Panc1 (cell line): ENCODE results near the gene PLEKHO2. TPM values are rescaled to one million over a fixed set of nuclear protein-coding genes. Genes with fewer than 3 reads are reported as not detected.

ENCODE experiments used
- ATAC-seq: fragments of 200-7000 bp; cut with Tn5 transposase; 2 replicates; pipeline ENCODE4 v1.9.1; 2020; ENCODE audit warnings: mild to moderate bottlenecking, moderate library complexity
- BruUV-seq: library from RNA; stranded (reverse); fragments of 400-500 nt; replicated peaks from 2 replicates; lab custom pipeline; 2021; lab: Mats Ljungman, UMichigan
- CTCF ChIA-PET: fragments of 300-600 bp; sonication (Branson Sonifier 250); formaldehyde crosslinking; loops from one replicate; lab custom pipeline; 2022; ENCODE audit warnings: antibody characterized with exemption; lab: Charles Lee
- POLR2A ChIA-PET: fragments of 300-600 bp; sonication (Branson Sonifier 250); formaldehyde crosslinking; loops from one replicate; lab custom pipeline; 2022; ENCODE audit warnings: antibody characterized with exemption; lab: Charles Lee
- DNase-seq: peaks from one replicate; pipeline ENCODE4 v3.0.0-alpha.2; 2010; ENCODE audit warnings: low read depth, low spot score
- H3K27ac ChIP-seq: 2 replicates; pipeline ENCODE4 v1.5.1; 2011; ENCODE audit warnings: mild to moderate bottlenecking, low read length, inconsistent platforms
- H3K27me3 ChIP-seq: fragments of 200-500 bp; sonication (Bioruptor generic); 2 replicates; pipeline ENCODE4 v1.6.0; 2014; ENCODE audit warnings: low read length, inconsistent platforms; ENCODE audit not compliant: control insufficient read depth, insufficient read depth
- H3K36me3 ChIP-seq: fragments of 200-500 bp; sonication (Bioruptor generic); 2 replicates; pipeline ENCODE4 v1.5.1; 2014; ENCODE audit warnings: inconsistent platforms, mild to moderate bottlenecking, low read length, moderate library complexity; ENCODE audit not compliant: control insufficient read depth, insufficient read depth
- H3K4me1 ChIP-seq: 2 replicates; pipeline ENCODE4 v1.5.1; 2011; ENCODE audit warnings: inconsistent platforms, mild to moderate bottlenecking, low read length, moderate library complexity; ENCODE audit not compliant: control insufficient read depth, insufficient read depth
- H3K4me3 ChIP-seq, 2 experiments: 2 replicates each; pipeline ENCODE4 v1.5.1; 2011 to 2012; ENCODE audit warnings: low read depth in 2 of 2, low read length in 2 of 2, mild to moderate bottlenecking in 2 of 2, inconsistent platforms in 1 of 2, moderate library complexity in 1 of 2
- H3K9me3 ChIP-seq: fragments of 200-500 bp; sonication (Bioruptor generic); 2 replicates; pipeline ENCODE4 v1.5.1; 2014; ENCODE audit warnings: low read depth, mild to moderate bottlenecking, inconsistent platforms, low read length, moderate library complexity; ENCODE audit not compliant: control insufficient read depth, insufficient read depth
- POLR2AphosphoS5 ChIP-seq: IDR thresholded peaks from 2 replicates; pipeline ENCODE4 v1.6.1; 2012; ENCODE audit warnings: mild to moderate bottlenecking, low read depth, low read length, moderate library complexity
- SIN3A ChIP-seq: IDR thresholded peaks from 2 replicates; pipeline ENCODE4 v1.6.1; 2012; ENCODE audit warnings: low read depth, mild to moderate bottlenecking, low read length, moderate library complexity, borderline replicate concordance; ENCODE audit not compliant: insufficient read depth
- TCF7L2 ChIP-seq: IDR thresholded peaks from 2 replicates; pipeline ENCODE4 v1.6.1; 2011; ENCODE audit warnings: mild to moderate bottlenecking, low read depth, low read length, inconsistent platforms
- in situ Hi-C: cut with HindIII; loops from 2 replicates; pipeline ENCODE4 v1.10.0; 2016; ENCODE audit warnings: low sequenced_read_pairs, low pct_unique_long_range_greater_than_20kb
- intact Hi-C: fragments of 100-400 bp; cut with micrococcal nuclease; formaldehyde crosslinking; loops from one replicate; pipeline ENCODE4 v1.10.0; 2022; ENCODE audit not compliant: unreplicated experiment
- total RNA-seq: library from RNA; stranded (reverse); gene quantifications from one replicate; pipeline ENCODE4 v1.2.1, GENCODE V29; 2021; ENCODE audit not compliant: unreplicated experiment
- TF ChIP-seq, protein P1 (sequence below): fragments of 450-650 bp; IDR thresholded peaks from 2 replicates; pipeline ENCODE4 v1.5.1; 2017; ENCODE audit warnings: mild to moderate bottlenecking
- TF ChIP-seq, protein P2 (sequence below), 2 experiments: IDR thresholded peaks; 2 replicates each; pipeline ENCODE4 v1.6.1; 2011 to 2012; ENCODE audit warnings: low read depth in 2 of 2, control low read depth in 1 of 2, low read length in 1 of 2, mild to moderate bottlenecking in 1 of 2, moderate library complexity in 1 of 2; ENCODE audit not compliant: insufficient read depth in 1 of 2

The PLEKHO2 gene
- total RNA-seq, 1 experiment from 2014 or later: 11.1 TPM

DNA sequence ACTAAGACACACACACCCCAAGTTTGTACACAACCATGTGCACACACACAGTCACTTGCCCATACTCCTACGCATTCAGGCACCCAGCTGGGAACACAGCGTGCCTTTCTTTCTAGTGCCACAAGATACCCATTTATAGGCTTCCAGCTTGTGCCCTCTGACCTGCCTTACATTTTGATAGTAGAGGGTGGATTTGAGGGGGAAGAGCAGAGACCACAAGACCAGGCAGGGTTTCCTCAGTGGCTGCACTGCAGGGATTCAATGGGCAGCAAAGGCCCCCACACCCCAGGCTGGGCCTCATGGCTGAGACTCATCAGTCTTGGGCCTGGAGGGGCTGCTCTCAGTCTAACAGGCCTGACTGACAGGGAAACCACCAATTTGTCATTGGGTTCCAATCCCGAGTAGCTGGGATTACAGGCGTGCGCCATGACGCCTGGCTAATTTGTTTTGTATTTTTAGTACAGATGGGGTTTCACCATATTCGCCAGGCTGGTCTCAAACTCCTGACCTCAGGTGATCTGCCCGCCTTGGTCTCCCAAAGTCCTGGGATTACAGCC, 51.2 kb downstream of the PLEKHO2 start:
- POLR2A ChIA-PET: no interaction called here
- peaks cover 24% of the 10 kb centered on the region for H3K4me1 ChIP-seq

DNA sequence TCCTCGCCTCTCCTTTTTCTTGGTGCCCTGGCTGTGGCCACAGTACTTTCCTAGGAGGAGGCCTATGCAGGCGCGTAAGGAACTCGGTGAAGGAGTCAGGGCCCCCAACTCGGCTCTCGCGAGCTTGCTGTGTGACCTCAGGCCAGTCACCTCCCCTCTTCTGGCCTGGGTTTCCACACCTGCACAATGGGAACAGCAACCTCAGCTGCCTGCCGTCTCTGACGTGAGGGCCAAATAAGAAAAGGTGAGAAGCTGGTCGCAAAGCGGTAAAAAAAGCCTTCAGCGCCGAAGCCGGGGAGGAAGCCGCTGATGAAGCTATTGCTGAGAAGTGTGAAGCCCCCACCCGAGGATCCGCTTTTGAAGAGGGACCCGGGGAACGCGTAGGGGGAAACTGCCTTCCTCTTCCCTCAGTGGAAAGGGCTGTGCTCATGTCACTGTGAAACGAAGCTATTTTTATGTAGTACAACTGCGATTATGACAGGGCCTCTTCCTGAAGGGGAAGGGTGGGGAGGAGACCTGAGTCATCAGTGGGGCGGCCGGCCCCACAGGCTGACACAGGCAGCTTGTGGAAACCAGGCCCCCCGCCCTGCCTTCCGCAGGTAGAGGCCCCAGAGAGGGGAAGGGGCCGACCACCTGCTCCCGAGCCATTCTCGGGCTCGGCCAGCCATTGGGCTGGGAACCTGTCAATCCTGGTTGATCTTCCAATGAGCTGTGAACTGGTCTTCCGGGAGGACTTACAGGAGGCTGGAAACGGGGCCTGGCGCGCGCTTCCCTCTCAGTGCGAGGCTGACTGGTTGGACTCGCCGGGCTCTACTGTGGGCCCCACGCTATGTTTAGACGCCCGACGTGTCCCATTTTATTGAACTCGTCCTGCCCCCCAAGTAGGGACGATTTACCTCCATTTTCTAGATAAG, 52.0 kb downstream of the PLEKHO2 start:
- CTCF ChIA-PET: no interaction called here
- ATAC-seq (no peak), DNase-seq (no peak)
- Histone ChIP-seq H3K4me3 (no peak overlapping the region), H3K27me3 (no peaks in the 10 kb centered on the region), H3K27ac (no peak overlapping the region), H3K4me1 (peaks cover 24% of the 10 kb centered on the region), H3K36me3 (no peaks in the 10 kb centered on the region), H3K9me3 (no peaks in the 10 kb centered on the region)
- in situ Hi-C loops: no loop called here
- BruUV-seq: no TSS peak
- TF ChIP-seq TCF7L2: no peak
- TF ChIP-seq SIN3A: no peak
- TF ChIP-seq, protein P1, sequence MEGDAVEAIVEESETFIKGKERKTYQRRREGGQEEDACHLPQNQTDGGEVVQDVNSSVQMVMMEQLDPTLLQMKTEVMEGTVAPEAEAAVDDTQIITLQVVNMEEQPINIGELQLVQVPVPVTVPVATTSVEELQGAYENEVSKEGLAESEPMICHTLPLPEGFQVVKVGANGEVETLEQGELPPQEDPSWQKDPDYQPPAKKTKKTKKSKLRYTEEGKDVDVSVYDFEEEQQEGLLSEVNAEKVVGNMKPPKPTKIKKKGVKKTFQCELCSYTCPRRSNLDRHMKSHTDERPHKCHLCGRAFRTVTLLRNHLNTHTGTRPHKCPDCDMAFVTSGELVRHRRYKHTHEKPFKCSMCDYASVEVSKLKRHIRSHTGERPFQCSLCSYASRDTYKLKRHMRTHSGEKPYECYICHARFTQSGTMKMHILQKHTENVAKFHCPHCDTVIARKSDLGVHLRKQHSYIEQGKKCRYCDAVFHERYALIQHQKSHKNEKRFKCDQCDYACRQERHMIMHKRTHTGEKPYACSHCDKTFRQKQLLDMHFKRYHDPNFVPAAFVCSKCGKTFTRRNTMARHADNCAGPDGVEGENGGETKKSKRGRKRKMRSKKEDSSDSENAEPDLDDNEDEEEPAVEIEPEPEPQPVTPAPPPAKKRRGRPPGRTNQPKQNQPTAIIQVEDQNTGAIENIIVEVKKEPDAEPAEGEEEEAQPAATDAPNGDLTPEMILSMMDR: no peak
- TF ChIP-seq POLR2AphosphoS5: no peak
- TF ChIP-seq, protein P2, sequence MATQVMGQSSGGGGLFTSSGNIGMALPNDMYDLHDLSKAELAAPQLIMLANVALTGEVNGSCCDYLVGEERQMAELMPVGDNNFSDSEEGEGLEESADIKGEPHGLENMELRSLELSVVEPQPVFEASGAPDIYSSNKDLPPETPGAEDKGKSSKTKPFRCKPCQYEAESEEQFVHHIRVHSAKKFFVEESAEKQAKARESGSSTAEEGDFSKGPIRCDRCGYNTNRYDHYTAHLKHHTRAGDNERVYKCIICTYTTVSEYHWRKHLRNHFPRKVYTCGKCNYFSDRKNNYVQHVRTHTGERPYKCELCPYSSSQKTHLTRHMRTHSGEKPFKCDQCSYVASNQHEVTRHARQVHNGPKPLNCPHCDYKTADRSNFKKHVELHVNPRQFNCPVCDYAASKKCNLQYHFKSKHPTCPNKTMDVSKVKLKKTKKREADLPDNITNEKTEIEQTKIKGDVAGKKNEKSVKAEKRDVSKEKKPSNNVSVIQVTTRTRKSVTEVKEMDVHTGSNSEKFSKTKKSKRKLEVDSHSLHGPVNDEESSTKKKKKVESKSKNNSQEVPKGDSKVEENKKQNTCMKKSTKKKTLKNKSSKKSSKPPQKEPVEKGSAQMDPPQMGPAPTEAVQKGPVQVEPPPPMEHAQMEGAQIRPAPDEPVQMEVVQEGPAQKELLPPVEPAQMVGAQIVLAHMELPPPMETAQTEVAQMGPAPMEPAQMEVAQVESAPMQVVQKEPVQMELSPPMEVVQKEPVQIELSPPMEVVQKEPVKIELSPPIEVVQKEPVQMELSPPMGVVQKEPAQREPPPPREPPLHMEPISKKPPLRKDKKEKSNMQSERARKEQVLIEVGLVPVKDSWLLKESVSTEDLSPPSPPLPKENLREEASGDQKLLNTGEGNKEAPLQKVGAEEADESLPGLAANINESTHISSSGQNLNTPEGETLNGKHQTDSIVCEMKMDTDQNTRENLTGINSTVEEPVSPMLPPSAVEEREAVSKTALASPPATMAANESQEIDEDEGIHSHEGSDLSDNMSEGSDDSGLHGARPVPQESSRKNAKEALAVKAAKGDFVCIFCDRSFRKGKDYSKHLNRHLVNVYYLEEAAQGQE (IDR thresholded peaks at IDR 0.05; ENCODE audit: insufficient read depth in 1 of 2, low read depth in 2 of 2, low read length in 1 of 2): no peak
- POLR2A ChIA-PET: no interaction called here
- intact Hi-C loops: no loop called here

More for the DNA sequence above, 51.2 kb downstream of the PLEKHO2 start:
- ATAC-seq: no peak
- no peak overlapping the region for H3K4me3 ChIP-seq
- BruUV-seq: no TSS peak
- no peak overlapping the region for H3K27ac ChIP-seq
- TF ChIP-seq SIN3A: no peak
- no peaks in the 10 kb centered on the region for H3K27me3 ChIP-seq
- intact Hi-C loops: no loop called here
- CTCF ChIA-PET: no interaction called here
- H3K36me3 ChIP-seq: no peaks in the 10 kb centered on the region
- no peaks in the 10 kb centered on the region for H3K9me3 ChIP-seq
- in situ Hi-C loops: no loop called here
- DNase-seq: no peak
